HFFc6 (cell line): ENCODE data around the gene FCHSD2. TPM values are rescaled to one million over a fixed set of nuclear protein-coding genes. Genes with fewer than 3 reads are reported as not detected.
A peak's percentile ranks its signal among the peaks of the same experiment; 100 is the strongest.

Experiments used
- DNase-seq: peaks from one replicate; pipeline ENCODE4 v3.0.0-alpha.2; 2018
- H3K27ac Mint-ChIP-seq: 2 replicates; pipeline ENCODE4 v1.8.0; 2020; ENCODE audit warnings: mild to moderate bottlenecking, mixed read lengths
- H3K27me3 Mint-ChIP-seq: 2 replicates; pipeline ENCODE4 v1.8.0; 2021; ENCODE audit warnings: mild to moderate bottlenecking, moderate library complexity, mixed read lengths; ENCODE audit not compliant: insufficient read depth
- H3K36me3 Mint-ChIP-seq: 2 replicates; pipeline ENCODE4 v1.8.0; 2021; ENCODE audit warnings: low read depth, mixed read lengths
- H3K4me1 Mint-ChIP-seq: 2 replicates; pipeline ENCODE4 v1.8.0; 2020; ENCODE audit warnings: low read depth, mixed read lengths
- H3K4me3 Mint-ChIP-seq: 2 replicates; pipeline ENCODE4 v1.8.0; 2020; ENCODE audit warnings: mild to moderate bottlenecking, moderate library complexity, mixed read lengths
- H3K9me3 Mint-ChIP-seq: 2 replicates; pipeline ENCODE4 v1.8.0; 2020; ENCODE audit warnings: mild to moderate bottlenecking, mixed read lengths
- CTCF ChIP-seq: fragments of 200-600 bp; sonication (generic); IDR thresholded peaks from 2 replicates; pipeline ENCODE4 v1.5.0; 2021; ENCODE audit warnings: antibody characterized with exemption, mild to moderate bottlenecking
- total RNA-seq, 6 experiments: library from RNA; stranded (reverse); fragmentation: NEBNext Ultra II Directional; extraction: Animal tissue kit (Norgen Biotek cat#: 25700); gene quantifications; 2 replicates in 1 of 6; 3 replicates in 5 of 6; pipeline ENCODE4 v1.2.3, GENCODE V29; 2021

The FCHSD2 gene
- total RNA-seq, 6 experiments from 2014 or later = 58.9 to 68.2 (median 65.0) TPM

DNA sequence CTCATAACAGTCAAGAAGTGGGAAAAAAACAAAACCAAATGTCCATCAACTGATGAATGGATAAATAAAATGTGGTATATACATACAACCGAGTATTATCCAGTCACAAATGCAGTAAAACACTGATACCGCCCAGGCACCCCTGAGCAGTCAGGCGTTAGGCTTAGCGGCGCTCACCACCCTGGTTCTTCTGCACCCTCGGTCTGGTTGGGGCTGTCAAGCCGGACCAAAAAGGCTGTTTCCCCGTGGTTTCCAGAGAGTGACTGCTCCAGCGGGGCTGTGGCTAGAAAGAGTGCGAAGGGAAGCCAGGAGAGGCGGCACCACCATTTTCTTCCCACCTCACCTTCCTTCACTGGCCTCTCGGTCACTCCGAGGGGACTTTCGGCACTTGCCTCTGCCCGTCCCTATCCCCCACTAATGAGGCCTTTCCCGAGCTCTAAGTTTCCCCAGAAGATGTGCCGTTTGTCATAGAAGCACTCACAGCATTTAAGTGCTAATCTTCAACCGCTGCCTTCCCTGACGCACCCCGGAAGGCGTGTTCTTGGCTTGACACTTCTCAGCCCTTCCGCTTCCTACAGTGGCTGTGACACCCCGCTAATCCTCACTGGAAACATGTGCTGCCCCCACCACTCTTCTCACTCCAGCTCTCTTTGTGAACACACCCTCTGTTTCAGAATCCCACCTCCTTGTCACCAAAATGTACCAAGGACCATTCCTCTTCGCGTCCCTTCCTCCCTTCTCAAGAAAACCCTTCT, 42.4 kb downstream of the FCHSD2 start:
- Mint-ChIP-seq H3K4me1 (peaks cover 45% of the 10 kb centered on the region), H3K9me3 (no peaks in the 10 kb centered on the region), H3K36me3 (peaks cover 23% of the 10 kb centered on the region), H3K27ac (no peak overlapping the region), H3K4me3 (no peak overlapping the region), H3K27me3 (peaks cover 5% of the 10 kb centered on the region)
- TF ChIP-seq CTCF = no peak
- DNase-seq = no peak

GRCh38 chr11:73095613-73096012, 46.5 kb downstream of the FCHSD2 start:
- Mint-ChIP-seq H3K27ac (peak overlapping the region; percentile 27; the same call in 1 of the 2 replicates), H3K36me3 (peaks cover 23% of the 10 kb centered on the region), H3K27me3 (peaks cover 5% of the 10 kb centered on the region)

DNA sequence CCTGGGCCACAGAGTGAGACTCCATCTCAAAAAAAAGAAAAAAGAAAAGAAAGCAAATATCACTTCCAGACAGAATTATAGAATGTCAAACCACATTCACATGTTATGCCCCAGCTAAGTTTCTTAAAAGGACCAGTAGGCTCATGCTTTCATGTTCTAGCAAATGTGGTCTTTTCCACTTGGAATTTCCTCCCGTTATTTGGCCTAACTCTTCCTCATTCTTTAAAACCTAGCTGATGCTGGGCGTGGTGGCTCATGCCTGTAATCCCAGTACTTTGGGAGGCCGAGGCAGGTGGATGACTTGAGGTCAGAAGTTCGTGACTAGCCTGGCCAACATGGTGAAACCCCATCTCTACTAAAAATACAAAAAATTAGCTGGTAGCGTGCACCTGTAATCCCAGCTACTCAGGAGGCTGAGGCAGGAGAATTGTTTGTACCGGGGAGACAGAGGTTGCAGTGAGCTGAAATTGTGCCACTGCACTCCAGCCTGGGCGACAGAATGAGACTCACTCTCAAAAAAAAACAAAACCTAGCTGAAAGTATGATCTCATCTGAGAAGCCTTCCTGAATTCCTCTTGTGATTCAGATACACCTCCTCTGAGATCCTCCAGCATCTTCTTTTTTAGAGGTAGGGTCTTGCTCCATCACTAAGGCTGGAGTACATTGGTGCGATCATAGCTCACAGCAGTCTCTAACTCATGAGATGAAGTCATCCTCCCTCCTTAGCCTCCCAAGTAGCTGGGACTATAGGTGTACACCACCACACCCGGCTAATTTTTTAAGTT, 50.4 kb downstream of the FCHSD2 start:
- no peak overlapping the region for H3K4me3 Mint-ChIP-seq
- no peak overlapping the region for H3K27ac Mint-ChIP-seq
- no peaks in the 10 kb centered on the region for H3K27me3 Mint-ChIP-seq
- TF ChIP-seq CTCF = no peak
- peaks cover 32% of the 10 kb centered on the region for H3K4me1 Mint-ChIP-seq
- no peak for DNase-seq
- H3K36me3 Mint-ChIP-seq = peaks cover 18% of the 10 kb centered on the region
- no peaks in the 10 kb centered on the region for H3K9me3 Mint-ChIP-seq

More at GRCh38 chr11:73095613-73096012, 46.5 kb downstream of the FCHSD2 start:
- peaks cover 29% of the 10 kb centered on the region for H3K4me1 Mint-ChIP-seq
- no peak for TF ChIP-seq CTCF
- no peak overlapping the region for H3K4me3 Mint-ChIP-seq
- no peak for DNase-seq
- H3K9me3 Mint-ChIP-seq = no peaks in the 10 kb centered on the region

GRCh38 chr11:73087730-73088129, 54.4 kb downstream of the FCHSD2 start:
- DNase-seq = peak; percentile 2
- Mint-ChIP-seq H3K36me3 (peaks cover 40% of the 10 kb centered on the region), H3K4me1 (peaks cover 32% of the 10 kb centered on the region), H3K9me3 (no peaks in the 10 kb centered on the region), H3K4me3 (no peak overlapping the region), H3K27ac (peak overlapping the region; percentile 22; the same call in 1 of the 2 replicates), H3K27me3 (peaks cover 1% of the 10 kb centered on the region; the same call in 1 of the 2 replicates)
- no peak for TF ChIP-seq CTCF

GRCh38 chr11:73085189-73085875, 56.8 kb downstream of the FCHSD2 start:
- no peak for TF ChIP-seq CTCF
- no peaks in the 10 kb centered on the region for H3K9me3 Mint-ChIP-seq
- no peak overlapping the region for H3K4me3 Mint-ChIP-seq
- H3K27me3 Mint-ChIP-seq = peaks cover 1% of the 10 kb centered on the region; the same call in 1 of the 2 replicates
- H3K36me3 Mint-ChIP-seq = peaks cover 32% of the 10 kb centered on the region
- H3K4me1 Mint-ChIP-seq = peaks cover 27% of the 10 kb centered on the region
- DNase-seq = peak; percentile 11
- peak overlapping the region; percentile 24 for H3K27ac Mint-ChIP-seq
